Hippocampal formation (tissue), 2 donors: ENCODE measurements around the gene SMPDL3A.
A peak's percentile ranks its signal among the peaks of the same experiment; 100 is the strongest.

Experiments
- DNase-seq, 2 donors: peaks; one replicate each; lab custom pipeline; 2025; lab: John Stamatoyannopoulos, UW

The SMPDL3A gene

DNA sequence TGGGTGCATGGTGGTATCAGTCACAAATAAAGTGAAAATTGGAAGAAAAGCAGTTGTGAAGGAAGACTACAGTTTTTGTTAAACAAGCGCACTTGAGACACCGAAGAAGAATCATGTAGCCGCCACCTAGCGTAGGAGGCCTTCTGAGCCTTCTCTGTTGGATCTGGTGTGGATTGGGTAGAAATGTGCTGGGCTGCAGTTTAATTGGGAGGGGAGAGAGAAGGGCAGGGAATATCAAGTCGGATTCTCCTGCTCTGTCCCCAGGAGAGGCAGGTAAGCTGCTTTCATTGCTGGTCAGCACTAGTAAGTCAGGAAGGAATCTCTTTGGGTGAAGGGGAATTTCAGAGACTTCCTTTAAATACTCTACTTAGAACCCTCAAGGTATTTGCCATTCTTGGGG is 10.8 kb upstream of the SMPDL3A start:
- no peak for DNase-seq

DNA sequence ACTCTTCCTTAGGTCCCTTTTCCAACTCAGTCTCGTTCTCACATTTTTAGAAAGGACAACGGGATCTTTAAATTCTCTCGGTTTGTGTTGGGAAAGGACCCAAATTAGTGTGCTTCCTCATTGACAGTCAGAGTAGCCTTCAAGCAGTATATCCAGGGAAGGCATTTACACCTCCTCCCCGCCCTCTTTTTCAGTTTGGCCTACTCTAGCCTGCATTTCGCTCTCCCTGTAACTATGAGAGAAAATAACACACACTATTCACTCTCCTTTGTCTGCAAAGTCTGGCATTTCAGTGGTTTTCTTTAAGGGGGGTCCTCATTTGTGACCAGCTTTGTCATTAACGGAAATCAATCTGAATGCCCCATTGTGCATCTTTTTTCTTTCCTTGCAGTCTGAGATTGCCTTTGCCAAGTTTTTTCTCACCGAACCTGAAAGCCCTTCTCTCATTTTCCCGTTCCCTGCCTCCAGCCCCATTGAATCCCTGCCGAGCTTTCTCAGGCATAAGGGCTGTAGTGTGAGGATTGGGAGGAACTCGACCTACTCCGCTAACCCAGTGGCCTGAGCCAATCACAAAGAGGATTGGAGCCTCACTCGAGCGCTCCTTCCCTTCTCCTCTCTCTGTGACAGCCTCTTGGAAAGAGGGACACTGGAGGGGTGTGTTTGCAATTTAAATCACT is 9.9 kb upstream of the SMPDL3A start:
- DNase-seq: peak; percentile 59 to 70

GRCh38 chr6:122779667-122780066 is 9.4 kb upstream of the SMPDL3A start, which contains the start of gene FABP7:
Gene FABP7 (plus strand): TSS chr6:122779716. CDS start chr6:122779795, 79 bp downstream.
- no peak for DNase-seq

DNA sequence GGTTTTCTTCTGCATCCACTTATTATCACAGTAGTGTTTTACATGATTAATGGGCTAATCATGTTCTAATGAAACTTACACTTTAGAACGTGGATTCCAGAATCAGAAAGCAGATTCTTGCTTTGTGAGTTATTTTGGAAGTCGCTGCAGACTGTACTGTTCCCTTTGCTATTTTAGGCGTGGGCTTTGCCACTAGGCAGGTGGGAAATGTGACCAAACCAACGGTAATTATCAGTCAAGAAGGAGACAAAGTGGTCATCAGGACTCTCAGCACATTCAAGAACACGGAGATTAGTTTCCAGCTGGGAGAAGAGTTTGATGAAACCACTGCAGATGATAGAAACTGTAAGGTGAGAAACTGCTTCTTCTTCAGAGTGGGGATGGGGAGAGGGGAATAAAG is 8.9 kb upstream of the SMPDL3A start:
- no peak for DNase-seq

DNA sequence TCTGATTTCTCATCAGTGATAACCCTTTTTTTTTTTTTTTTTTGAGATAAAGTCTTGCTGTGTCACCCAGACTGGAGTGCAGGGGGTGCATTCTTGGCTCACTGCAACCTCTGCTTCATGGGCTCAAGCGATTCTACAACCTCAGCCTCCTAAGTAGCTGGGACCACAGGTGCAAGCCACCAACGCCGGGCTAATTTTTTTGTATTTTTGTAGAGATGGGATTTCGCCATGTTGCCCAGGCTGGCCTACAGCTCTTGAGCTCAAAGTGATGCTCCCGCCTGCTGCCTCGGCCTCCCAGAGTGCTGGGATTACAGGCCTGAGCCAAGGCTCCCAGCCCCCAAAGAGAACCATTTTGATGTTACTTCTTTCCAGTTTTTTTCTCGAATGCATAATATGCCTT is 7.3 kb upstream of the SMPDL3A start:
- no peak for DNase-seq

GRCh38 chr6:122783401-122783800 is 5.7 kb upstream of the SMPDL3A start:
- no peak for DNase-seq

DNA sequence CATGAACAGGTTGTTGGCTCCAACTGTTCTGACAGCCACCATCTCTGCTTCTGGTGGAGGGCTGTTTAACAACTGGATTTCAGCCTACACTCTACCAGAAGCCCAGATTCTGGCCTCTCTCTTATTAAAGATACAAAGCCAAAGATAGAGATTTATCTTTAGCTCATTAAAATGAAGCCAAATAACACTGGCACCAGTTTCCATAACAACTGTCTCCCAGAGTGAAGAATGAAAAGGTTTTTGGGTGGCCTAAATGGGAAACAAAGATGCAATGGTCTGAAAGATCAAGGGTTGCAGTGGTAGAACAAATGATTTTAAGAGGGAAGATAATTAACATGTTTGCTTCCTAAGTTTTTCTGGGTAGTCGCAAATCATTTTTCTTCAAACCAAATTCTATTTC is 3.2 kb upstream of the SMPDL3A start:
- no peak for DNase-seq

GRCh38 chr6:122787721-122788120 is 1.3 kb upstream of the SMPDL3A start:
- DNase-seq: no peak

GRCh38 chr6:122788208-122788607 is 850 bp upstream of the SMPDL3A start:
- DNase-seq: no peak

GRCh38 chr6:122788663-122789181 is 336 bp upstream of the SMPDL3A start:
- DNase-seq: peak in 1 of 2 donors; percentile 80

- DNase-seq: peak in 1 of 2 donors; percentile 60
Observed at GRCh38 chr6:122790028-122790422, 967 bp downstream of the SMPDL3A start.

DNA sequence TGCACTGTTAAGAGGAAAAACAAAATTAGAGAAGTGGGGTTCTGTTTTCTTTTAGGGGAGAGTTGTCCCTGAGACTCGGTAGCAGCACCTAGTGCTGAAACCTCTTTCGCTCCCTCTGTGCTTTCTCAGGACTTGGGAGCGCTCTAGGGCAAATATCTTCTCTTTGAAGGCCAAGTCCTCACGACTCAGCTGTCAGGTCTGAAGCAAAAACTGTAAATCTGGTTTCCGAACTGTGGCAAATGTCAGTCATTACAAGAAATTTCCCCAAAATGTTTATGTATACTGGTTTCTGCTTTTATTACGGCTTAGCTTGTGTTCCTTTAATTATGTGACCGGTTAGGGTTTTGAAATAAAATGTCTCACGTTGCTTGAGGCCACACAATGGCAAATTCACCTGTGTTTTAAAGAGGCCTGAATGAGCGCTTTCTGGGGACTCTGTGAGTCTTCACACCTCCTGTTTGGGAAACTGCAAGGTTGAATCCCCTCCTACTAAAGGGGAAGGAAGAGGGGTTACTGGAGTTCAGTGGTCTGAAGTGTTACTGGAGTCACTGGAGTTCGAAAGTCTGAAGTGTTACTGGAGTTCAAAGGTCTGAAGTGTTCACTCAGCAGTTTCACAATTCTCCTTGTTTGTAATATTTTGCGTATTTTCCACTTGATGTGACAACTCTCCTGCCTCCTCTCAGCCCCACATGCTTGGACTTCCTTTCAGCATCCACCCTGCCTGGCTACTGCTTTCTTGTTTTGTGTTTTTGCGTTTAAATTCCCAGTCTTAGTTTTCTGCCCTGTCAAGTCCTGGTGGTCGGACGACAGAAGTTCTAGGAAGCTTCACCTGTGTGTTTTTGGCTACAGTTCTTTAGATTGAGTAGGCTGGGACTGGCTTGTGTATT is 1.6 kb downstream of the SMPDL3A start:
- no peak for DNase-seq

GRCh38 chr6:122791310-122791679 is 2.2 kb downstream of the SMPDL3A start:
- no peak for DNase-seq

DNA sequence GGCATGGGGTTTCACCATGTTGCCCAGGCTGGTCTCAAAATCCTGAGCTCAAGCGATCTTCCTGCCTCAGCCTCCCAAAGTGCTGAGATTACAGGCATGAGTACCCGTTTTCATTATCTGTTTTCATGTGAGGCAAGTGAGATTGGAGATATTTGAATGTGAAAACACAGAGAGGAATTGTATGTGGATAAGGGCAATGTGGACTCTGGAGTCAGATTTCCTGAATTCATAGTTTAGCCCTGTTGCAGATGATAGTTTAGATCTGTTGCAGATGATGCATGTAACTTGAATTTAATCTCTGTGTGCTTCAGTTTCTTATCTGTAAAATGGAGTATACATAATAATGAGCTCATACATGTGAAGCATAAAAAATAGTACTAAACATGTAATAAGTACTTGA is 3.7 kb downstream of the SMPDL3A start:
- no peak for DNase-seq

GRCh38 chr6:122797537-122797936 is 8.5 kb downstream of the SMPDL3A start:
- DNase-seq: no peak

DNA sequence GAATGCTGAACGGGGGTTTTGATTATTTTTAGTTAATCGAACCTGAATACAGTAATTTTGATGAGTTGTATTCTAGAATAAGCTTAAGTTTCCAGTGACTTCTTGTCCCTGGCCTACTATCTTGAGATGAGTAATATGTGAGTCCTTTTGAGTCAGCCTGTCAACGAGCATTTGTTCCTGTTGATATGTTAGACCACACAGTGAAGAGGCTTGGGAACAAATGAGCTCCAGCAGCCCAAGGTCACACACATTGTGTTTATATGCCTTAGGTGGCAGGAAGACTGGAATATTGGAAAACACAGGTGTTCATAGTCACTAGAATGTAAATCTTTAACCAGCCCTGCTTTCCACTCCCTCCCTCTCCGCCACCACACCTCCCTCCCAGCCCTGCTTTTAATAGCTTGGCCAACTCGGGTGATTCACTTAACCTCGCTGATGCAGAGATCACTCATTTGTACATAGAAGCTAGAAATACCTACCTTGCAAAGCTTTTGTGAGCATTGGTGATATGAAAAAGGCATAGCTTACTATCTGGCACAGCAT is 9.1 kb downstream of the SMPDL3A start:
- no peak for DNase-seq

DNA sequence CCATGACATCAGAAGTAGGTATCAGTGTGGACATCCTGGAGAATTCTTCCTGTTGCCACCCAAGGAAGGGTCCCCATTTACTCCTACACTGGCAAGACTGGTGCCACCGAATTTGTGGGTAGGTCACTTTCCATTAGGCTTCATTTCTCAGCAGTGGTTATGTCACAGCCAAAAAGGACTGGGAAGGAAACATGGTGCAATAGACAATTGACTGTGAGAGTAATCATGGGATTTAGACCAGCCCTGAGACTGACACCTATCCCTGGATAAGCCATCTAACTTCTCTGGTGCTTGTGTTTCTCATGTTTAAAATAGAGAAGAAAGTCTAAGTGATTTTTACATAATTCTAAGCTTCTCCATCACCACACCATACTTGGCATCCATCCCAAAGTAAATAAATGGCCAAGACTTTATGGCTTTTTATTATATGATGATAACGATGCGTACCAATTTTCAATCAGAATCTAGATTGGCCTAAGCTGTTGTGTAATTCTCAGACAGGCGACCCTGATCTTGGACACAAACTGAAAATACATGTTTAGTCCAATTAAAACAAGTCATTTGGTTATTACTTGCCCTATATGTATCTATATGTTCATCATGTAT is 10.2 kb downstream of the SMPDL3A start:
- no peak for DNase-seq

- no peak for DNase-seq
Observed at GRCh38 chr6:122799916-122800686, 11.0 kb downstream of the SMPDL3A start.

DNA sequence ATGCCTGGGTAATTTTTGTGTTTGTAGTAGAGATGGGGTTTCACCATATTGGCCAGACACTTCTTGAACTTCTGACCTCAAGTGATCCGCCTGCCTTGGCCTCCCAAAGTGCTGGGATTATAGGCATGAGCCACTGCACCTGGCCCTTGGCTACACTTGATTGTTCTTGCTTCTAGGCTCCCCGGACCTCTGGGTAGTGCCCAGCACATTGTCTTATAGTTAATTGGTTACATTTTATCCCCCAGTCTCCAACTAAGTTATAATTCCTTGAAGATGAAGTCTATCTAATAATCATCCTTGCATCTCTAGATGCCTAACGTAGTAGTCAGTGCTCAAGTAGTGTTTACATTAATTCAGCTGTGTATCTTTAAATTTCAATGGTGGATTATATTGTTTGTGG is 11.8 kb downstream of the SMPDL3A start:
- no peak for DNase-seq

DNA sequence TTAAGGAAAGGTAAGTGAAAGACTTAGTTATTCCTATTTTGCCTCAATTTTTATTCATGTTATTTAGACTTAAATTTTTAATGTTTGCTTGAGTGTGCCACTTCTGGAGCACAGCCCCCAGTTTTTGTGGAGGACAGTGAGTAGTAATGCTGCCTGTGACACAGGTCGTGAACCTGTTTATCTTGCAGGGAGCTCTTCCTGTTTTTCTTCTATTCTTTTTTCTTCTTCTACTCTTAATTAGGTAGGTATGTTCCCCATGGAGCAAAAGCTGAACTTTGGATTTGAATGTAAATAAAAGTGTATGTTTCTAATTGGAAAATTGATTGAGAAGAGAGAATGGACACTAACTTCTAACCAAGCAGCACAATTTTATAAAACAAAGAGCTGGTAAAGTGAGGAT is 12.3 kb downstream of the SMPDL3A start:
- no peak for DNase-seq

DNA sequence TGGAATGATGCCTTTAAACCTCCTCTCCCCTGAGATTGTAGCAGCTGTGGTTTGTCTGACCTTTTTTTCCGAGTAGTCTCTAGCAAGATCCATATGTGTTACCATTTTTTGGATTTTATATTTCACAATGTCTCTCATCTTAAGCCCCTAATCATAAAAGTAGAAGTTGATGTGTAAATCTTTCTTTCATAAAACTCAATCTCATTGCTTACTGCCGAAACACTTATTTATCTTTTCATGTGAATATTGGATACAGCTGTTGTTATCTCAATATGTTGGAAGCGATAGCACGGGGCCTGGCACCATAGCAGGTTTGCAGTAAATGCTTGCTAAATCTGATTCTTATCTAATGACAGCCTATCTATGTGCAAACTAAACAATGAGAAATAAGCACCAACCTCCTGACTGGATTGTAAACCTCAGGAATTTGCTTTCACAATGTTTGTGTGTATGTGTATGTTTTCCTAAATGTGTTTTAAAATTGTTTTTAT is 14.2 kb downstream of the SMPDL3A start:
- no peak for DNase-seq
